ENCODE results near the gene TSC22D1.
A peak's percentile ranks its signal among the peaks of the same experiment; 100 is the strongest.
"Not testable (repeated sequence)": the region's sequence is repeated elsewhere in the genome, so short reads cannot be mapped to it uniquely, and the experiment has no call there.

The TSC22D1 gene

GRCh38 chr13:44523146-44524015 is 52.7 kb downstream of the TSC22D1 start:
- Histone ChIP-seq H3K27ac (no peak overlapping the region), H3K4me3 (no peak overlapping the region), H3K36me3 (peaks cover 0 to 5% (median 0%) of the 10 kb centered on the region in 11 experiments; a peak in 2 of 22 replicates), H4K20me1 (no peaks in the 10 kb centered on the region), H3K4me2 (no peak overlapping the region), H3K9me3 (replicated peaks in 1 of 11) (no peaks in the 10 kb centered on the region), H3K4me1 (peaks cover 0 to 13% (median 10%) of the 10 kb centered on the region in 10 experiments; a peak in 15 of 20 replicates), H3K9ac (no peak overlapping the region), H3K27me3 (no peaks in the 10 kb centered on the region)
- no peak for TF ChIP-seq Cebpa-rat (IDR thresholded peaks at IDR 0.05)

GRCh38 chr13:44519642-44520041 is 56.5 kb downstream of the TSC22D1 start:
- no peak for TF ChIP-seq Cebpa-rat (IDR thresholded peaks at IDR 0.05)
- no peaks in the 10 kb centered on the region for H3K27me3 ChIP-seq

GRCh38 chr13:44516771-44517170 is 59.4 kb downstream of the TSC22D1 start:
- H3K27me3 ChIP-seq, result no peaks in the 10 kb centered on the region
- H3K4me2 ChIP-seq, result peak overlapping the region in 4 of 11 experiments; percentile 12 to 33 (median 28); a peak in 2 of 22 replicates
- no peak for TF ChIP-seq Cebpa-rat (IDR thresholded peaks at IDR 0.05)
- H3K27ac ChIP-seq, result no peak overlapping the region
- H3K9me3 ChIP-seq (replicated peaks in 1 of 11), result peaks cover 0 to 5% (median 0%) of the 10 kb centered on the region in 11 experiments; a peak in 3 of 22 replicates
- peaks cover 0 to 7% (median 5%) of the 10 kb centered on the region in 10 experiments; a peak in 12 of 20 replicates for H3K4me1 ChIP-seq
- H3K9ac ChIP-seq, result no peak overlapping the region
- H3K36me3 ChIP-seq, result peaks cover 0 to 16% (median 8%) of the 10 kb centered on the region in 11 experiments; a peak in 6 of 22 replicates
- H4K20me1 ChIP-seq, result no peaks in the 10 kb centered on the region
- H3K4me3 ChIP-seq, result no peak overlapping the region

More at GRCh38 chr13:44519642-44520041, 56.5 kb downstream of the TSC22D1 start:
- H3K4me3 ChIP-seq, result no peak overlapping the region
- H3K4me2 ChIP-seq, result no peak overlapping the region
- H3K9me3 ChIP-seq (replicated peaks in 1 of 11), result no peaks in the 10 kb centered on the region
- H3K9ac ChIP-seq, result no peak overlapping the region
- H4K20me1 ChIP-seq, result no peaks in the 10 kb centered on the region
- H3K36me3 ChIP-seq, result peaks cover 0 to 5% (median 0%) of the 10 kb centered on the region in 11 experiments; a peak in 4 of 22 replicates
- H3K27ac ChIP-seq, result no peak overlapping the region
- peaks cover 0 to 9% (median 6%) of the 10 kb centered on the region in 10 experiments; a peak in 12 of 20 replicates for H3K4me1 ChIP-seq

GRCh38 chr13:44514278-44514677 is 61.9 kb downstream of the TSC22D1 start:
- no peak for TF ChIP-seq Cebpa-rat (IDR thresholded peaks at IDR 0.05)
- Histone ChIP-seq H3K36me3 (peaks cover 0 to 16% (median 9%) of the 10 kb centered on the region in 11 experiments; a peak in 6 of 22 replicates), H3K27ac (no peak overlapping the region), H3K4me2 (no peak overlapping the region), H3K4me1 (peaks cover 0 to 7% (median 5%) of the 10 kb centered on the region in 10 experiments; a peak in 12 of 20 replicates), H3K27me3 (no peaks in the 10 kb centered on the region), H3K9ac (no peak overlapping the region), H3K9me3 (replicated peaks in 1 of 11) (peaks cover 0 to 5% (median 0%) of the 10 kb centered on the region in 11 experiments; a peak in 3 of 22 replicates), H4K20me1 (no peaks in the 10 kb centered on the region), H3K4me3 (no peak overlapping the region)

GRCh38 chr13:44509853-44510252 is 66.3 kb downstream of the TSC22D1 start:
- not testable (repeated sequence) for H3K4me1 ChIP-seq; H3K4me3 ChIP-seq; H3K9ac ChIP-seq; H3K9me3 ChIP-seq (replicated peaks in 1 of 11); H3K27me3 ChIP-seq; H4K20me1 ChIP-seq; H3K27ac ChIP-seq; H3K4me2 ChIP-seq
- peaks cover 0 to 14% (median 9%) of the 10 kb centered on the region in 11 experiments; a peak in 6 of 22 replicates for H3K36me3 ChIP-seq

GRCh38 chr13:44508562-44509077 is 67.5 kb downstream of the TSC22D1 start:
- H4K20me1 ChIP-seq, result no peaks in the 10 kb centered on the region
- no peak for TF ChIP-seq Cebpa-rat (IDR thresholded peaks at IDR 0.05)
- H3K4me1 ChIP-seq, result peaks cover 0 to 4% (median 0%) of the 10 kb centered on the region in 10 experiments; a peak in 1 of 20 replicates
- no peaks in the 10 kb centered on the region for H3K27me3 ChIP-seq
- peak overlapping the region in 1 of 11 experiments; percentile 39; a peak in 1 of 22 replicates for H3K4me2 ChIP-seq
- H3K4me3 ChIP-seq, result no peak overlapping the region
- peaks cover 0 to 5% (median 0%) of the 10 kb centered on the region in 11 experiments; a peak in 3 of 22 replicates for H3K9me3 ChIP-seq (replicated peaks in 1 of 11)
- H3K27ac ChIP-seq, result no peak overlapping the region
- H3K9ac ChIP-seq, result no peak overlapping the region
- H3K36me3 ChIP-seq, result peaks cover 0 to 12% (median 7%) of the 10 kb centered on the region in 11 experiments; a peak in 6 of 22 replicates

GRCh38 chr13:44507639-44508038 is 68.5 kb downstream of the TSC22D1 start:
- peaks cover 0 to 5% (median 0%) of the 10 kb centered on the region in 11 experiments; a peak in 3 of 22 replicates for H3K36me3 ChIP-seq
- H4K20me1 ChIP-seq, result no peaks in the 10 kb centered on the region
- no peak for TF ChIP-seq Cebpa-rat (IDR thresholded peaks at IDR 0.05)
- H3K4me1 ChIP-seq, result peaks cover 0 to 4% (median 0%) of the 10 kb centered on the region in 10 experiments; a peak in 1 of 20 replicates
- no peak overlapping the region for H3K4me3 ChIP-seq
- H3K27ac ChIP-seq, result no peak overlapping the region
- H3K4me2 ChIP-seq, result no peak overlapping the region
- H3K9me3 ChIP-seq (replicated peaks in 1 of 11), result peaks cover 0 to 2% (median 0%) of the 10 kb centered on the region in 11 experiments; a peak in 1 of 22 replicates
- no peak overlapping the region for H3K9ac ChIP-seq
- H3K27me3 ChIP-seq, result no peaks in the 10 kb centered on the region

GRCh38 chr13:44506719-44507118 is 69.4 kb downstream of the TSC22D1 start:
- no peak overlapping the region for H3K9ac ChIP-seq
- H3K4me1 ChIP-seq, result peaks cover 0 to 4% (median 0%) of the 10 kb centered on the region in 10 experiments; a peak in 1 of 20 replicates
- H3K27me3 ChIP-seq, result no peaks in the 10 kb centered on the region
- no peak overlapping the region for H3K4me3 ChIP-seq
- no peak for TF ChIP-seq Cebpa-rat (IDR thresholded peaks at IDR 0.05)
- H3K36me3 ChIP-seq, result peaks cover 0 to 5% (median 0%) of the 10 kb centered on the region in 11 experiments; a peak in 4 of 22 replicates
- H3K27ac ChIP-seq, result no peak overlapping the region
- H4K20me1 ChIP-seq, result no peaks in the 10 kb centered on the region
- no peaks in the 10 kb centered on the region for H3K9me3 ChIP-seq (replicated peaks in 1 of 11)
- no peak overlapping the region for H3K4me2 ChIP-seq

GRCh38 chr13:44506251-44506650 is 69.9 kb downstream of the TSC22D1 start:
- no peaks in the 10 kb centered on the region for H3K9me3 ChIP-seq (replicated peaks in 1 of 11)
- no peak overlapping the region for H3K4me3 ChIP-seq
- H4K20me1 ChIP-seq, result no peaks in the 10 kb centered on the region
- H3K27ac ChIP-seq, result no peak overlapping the region
- H3K4me2 ChIP-seq, result no peak overlapping the region
- no peaks in the 10 kb centered on the region for H3K27me3 ChIP-seq
- H3K9ac ChIP-seq, result no peak overlapping the region
- no peak for TF ChIP-seq Cebpa-rat (IDR thresholded peaks at IDR 0.05)
- H3K36me3 ChIP-seq, result peaks cover 0 to 5% (median 0%) of the 10 kb centered on the region in 11 experiments; a peak in 4 of 22 replicates
- H3K4me1 ChIP-seq, result peaks cover 0 to 4% (median 0%) of the 10 kb centered on the region in 10 experiments; a peak in 1 of 20 replicates

All from BLaER1 treated with 17β-estradiol and CSF1 and Interleukin-3, amounts not matched to agents 10 nM and 100 nM (cell line).